Measurements from ENCODE around the gene SLC4A1.

Gene SLC4A1

GRCh38 chr17:44223541-44224071, 44.3 kb downstream of the SLC4A1 start:
- Histone ChIP-seq H3K4me3 (ENCODE audit: low read depth in 1 of 2, low read length in 2 of 2) (no peak overlapping the region), H3K4me1 (ENCODE audit: insufficient read depth, low read length) (peaks cover 8% of the 10 kb centered on the region), H3K9me3 (ENCODE audit: insufficient read depth, low read length, severe bottlenecking) (no peaks in the 10 kb centered on the region), H2AFZ (ENCODE audit: low read depth, low read length) (no peak overlapping the region), H3K27ac (ENCODE audit: low read length) (no peak overlapping the region), H3K4me2 (ENCODE audit: insufficient read depth, low read length) (no peak overlapping the region), H3K27me3 (ENCODE audit: insufficient read depth, low read length, poor library complexity) (no peaks in the 10 kb centered on the region), H3K36me3 (ENCODE audit: insufficient read depth, low read length) (no peaks in the 10 kb centered on the region; the same call in 1 of the 2 replicates), H3K9ac (ENCODE audit: low read depth, low read length) (no peak overlapping the region), H3K79me2 (ENCODE audit: insufficient read depth, low read length) (peaks cover 36% of the 10 kb centered on the region), H4K20me1 (ENCODE audit: insufficient read depth, low read length) (0 out of 2 replicates have a peak, but pooled peaks cover 8% of the 10 kb centered on the region)
- ATAC-seq (ENCODE audit: insufficient read depth, low read depth) (no peak), DNase-seq (no peak)
- TF ChIP-seq CTCF (IDR thresholded peaks at IDR 0.05; ENCODE audit: borderline replicate concordance, extremely low read depth, low read length, poor library complexity, severe bottlenecking) = no peak
- no peak for TF ChIP-seq EZH2 (IDR thresholded peaks at IDR 0.05; ENCODE audit: borderline replicate concordance, low read depth, low read length, severe bottlenecking)

- Histone ChIP-seq H3K27me3 (ENCODE audit: insufficient read depth, low read length, poor library complexity) (no peaks in the 10 kb centered on the region), H2AFZ (ENCODE audit: low read depth, low read length) (no peak overlapping the region), H4K20me1 (ENCODE audit: insufficient read depth, low read length) (peaks cover 14% of the 10 kb centered on the region), H3K4me1 (ENCODE audit: insufficient read depth, low read length) (peaks cover 15% of the 10 kb centered on the region), H3K4me2 (ENCODE audit: insufficient read depth, low read length) (peak overlapping the region; percentile 96; the same call in 1 of the 2 replicates), H3K9ac (ENCODE audit: low read depth, low read length) (no peak overlapping the region), H3K36me3 (ENCODE audit: insufficient read depth, low read length) (peaks cover 6% of the 10 kb centered on the region; the same call in 1 of the 2 replicates), H3K9me3 (ENCODE audit: insufficient read depth, low read length, severe bottlenecking) (no peaks in the 10 kb centered on the region), H3K4me3 (ENCODE audit: low read depth in 1 of 2, low read length in 2 of 2) (0 out of 4 replicates have a peak overlapping the region, but pooled peaks of 1 of the 2 experiments have one; percentile 75), H3K27ac (ENCODE audit: low read length) (no peak overlapping the region), H3K79me2 (ENCODE audit: insufficient read depth, low read length) (peaks cover 46% of the 10 kb centered on the region)
- no peak for ATAC-seq (ENCODE audit: insufficient read depth, low read depth)
- TF ChIP-seq EZH2 (IDR thresholded peaks at IDR 0.05; ENCODE audit: borderline replicate concordance, low read depth, low read length, severe bottlenecking) (no peak), CTCF (IDR thresholded peaks at IDR 0.05; ENCODE audit: borderline replicate concordance, extremely low read depth, low read length, poor library complexity, severe bottlenecking) (no peak)
- DNase-seq = no peak
Observed at GRCh38 chr17:44222112-44222869, 45.6 kb downstream of the SLC4A1 start.

- Histone ChIP-seq H3K4me1 (ENCODE audit: insufficient read depth, low read length) (peaks cover 20% of the 10 kb centered on the region), H3K4me3 (ENCODE audit: low read depth in 1 of 2, low read length in 2 of 2) (peak overlapping the region; percentile 75 to 99; a peak in 3 of 4 replicates), H3K27ac (ENCODE audit: low read length) (peak overlapping the region; percentile 74; the same call in 1 of the 2 replicates), H3K27me3 (ENCODE audit: insufficient read depth, low read length, poor library complexity) (no peaks in the 10 kb centered on the region), H3K9ac (ENCODE audit: low read depth, low read length) (peak overlapping the region; percentile 98), H3K9me3 (ENCODE audit: insufficient read depth, low read length, severe bottlenecking) (no peaks in the 10 kb centered on the region), H2AFZ (ENCODE audit: low read depth, low read length) (no peak overlapping the region), H3K4me2 (ENCODE audit: insufficient read depth, low read length) (peak overlapping the region; percentile 96), H3K79me2 (ENCODE audit: insufficient read depth, low read length) (peaks cover 51% of the 10 kb centered on the region), H3K36me3 (ENCODE audit: insufficient read depth, low read length) (peaks cover 11% of the 10 kb centered on the region), H4K20me1 (ENCODE audit: insufficient read depth, low read length) (peaks cover 19% of the 10 kb centered on the region)
- TF ChIP-seq CTCF (IDR thresholded peaks at IDR 0.05; ENCODE audit: borderline replicate concordance, extremely low read depth, low read length, poor library complexity, severe bottlenecking) = no peak
- no peak for DNase-seq
- ATAC-seq (ENCODE audit: insufficient read depth, low read depth) = no peak
Observed at GRCh38 chr17:44221862-44222111, 46.1 kb downstream of the SLC4A1 start.

Measured in DND-41 (cell line).